ENCODE data around the gene CSK.

DNA sequence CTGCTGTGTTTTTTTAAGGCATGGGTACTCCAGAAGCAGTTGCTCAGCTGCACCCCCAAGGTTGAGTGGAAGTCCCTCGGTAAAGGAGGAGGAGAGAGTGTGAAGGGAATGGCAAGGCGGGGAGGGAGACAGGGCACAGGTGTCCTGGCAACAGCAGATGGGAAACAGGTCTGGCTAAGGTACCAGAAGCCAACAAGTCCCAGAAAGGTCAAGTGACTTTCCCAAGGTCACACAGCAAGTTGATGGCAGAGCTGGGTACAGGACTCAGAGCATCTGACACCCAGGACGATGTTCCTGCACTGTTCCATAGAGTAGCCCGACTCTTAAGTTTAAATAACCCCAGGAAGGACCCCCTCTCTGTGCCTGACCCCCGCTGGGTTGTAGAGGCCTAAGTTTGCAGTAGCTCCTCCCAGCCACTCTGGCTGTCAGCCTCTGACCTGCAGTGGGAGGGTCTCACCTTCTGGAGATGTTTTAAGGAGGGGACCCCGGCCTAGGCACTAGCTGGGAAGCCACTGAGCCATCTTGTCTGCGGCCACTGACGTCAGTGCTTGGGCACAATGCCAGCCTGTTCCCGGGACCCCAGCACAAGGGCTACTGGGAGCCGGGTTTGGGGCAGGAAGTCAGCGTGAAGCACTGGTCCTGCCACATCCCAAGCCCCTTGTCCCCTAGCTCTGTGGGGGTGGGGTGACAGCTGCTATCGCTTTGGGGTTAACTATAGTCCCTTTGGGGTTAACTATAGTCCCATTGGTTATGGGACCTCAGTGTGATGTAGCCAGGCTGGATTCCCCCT lies 10.5 kb downstream of the CSK start:
- no peak for TF ChIP-seq BCL11A (IDR thresholded peaks at IDR 0.05; ENCODE audit: low read depth in 2 of 2, low read length in 2 of 2)
- no peak for TF ChIP-seq GABPA (IDR thresholded peaks at IDR 0.05; ENCODE audit: borderline replicate concordance, insufficient read depth, low read length)
- no peak for TF ChIP-seq EP300 (IDR thresholded peaks at IDR 0.05; ENCODE audit: borderline replicate concordance in 1 of 2, low read depth in 2 of 2, low read length in 2 of 2)
- TF ChIP-seq, protein P1, sequence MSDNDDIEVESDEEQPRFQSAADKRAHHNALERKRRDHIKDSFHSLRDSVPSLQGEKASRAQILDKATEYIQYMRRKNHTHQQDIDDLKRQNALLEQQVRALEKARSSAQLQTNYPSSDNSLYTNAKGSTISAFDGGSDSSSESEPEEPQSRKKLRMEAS (IDR thresholded peaks at IDR 0.05): no peak
- TF ChIP-seq JUN (IDR thresholded peaks at IDR 0.05; ENCODE audit: low read depth, low read length): no peak
- TF ChIP-seq POLR2A (IDR thresholded peaks at IDR 0.05; ENCODE audit: control extremely low read depth in 1 of 2, low read depth in 2 of 2, low read length in 2 of 2): no peak
